Trophoblast cell (in vitro differentiated cells and primary cell): ENCODE data around the gene TMEM53.

ENCODE experiments used
- DNase-seq, 2 donors: peaks; one replicate each; pipeline ENCODE4 v3.0.0-alpha.2; 2016
- H2AFZ ChIP-seq: 2 replicates; pipeline ENCODE4 v1.6.1; 2013; ENCODE audit warnings: low read length, moderate library complexity, mild to moderate bottlenecking; ENCODE audit not compliant: insufficient read depth, poor library complexity
- H2AK5ac ChIP-seq: 2 replicates; pipeline ENCODE4 v1.6.1; 2013; ENCODE audit warnings: mild to moderate bottlenecking, low read length
- H2BK120ac ChIP-seq: 2 replicates; pipeline ENCODE4 v1.6.1; 2013; ENCODE audit warnings: low read length, mild to moderate bottlenecking, moderate library complexity; ENCODE audit not compliant: insufficient read depth, poor library complexity
- H2BK12ac ChIP-seq: 2 replicates; pipeline ENCODE4 v1.6.1; 2013; ENCODE audit warnings: mild to moderate bottlenecking, low read length, moderate library complexity
- H2BK5ac ChIP-seq: 2 replicates; pipeline ENCODE4 v1.6.1; 2013; ENCODE audit warnings: low read length, low read depth, moderate library complexity, mild to moderate bottlenecking; ENCODE audit not compliant: poor library complexity
- H3K14ac ChIP-seq: 2 replicates; pipeline ENCODE4 v1.6.1; 2013; ENCODE audit warnings: mild to moderate bottlenecking, low read length
- H3K18ac ChIP-seq: 2 replicates; pipeline ENCODE4 v1.6.1; 2013; ENCODE audit warnings: mild to moderate bottlenecking, low read length
- H3K23ac ChIP-seq: 2 replicates; pipeline ENCODE4 v1.6.1; 2013; ENCODE audit warnings: low read length
- H3K27ac ChIP-seq: 2 replicates; pipeline ENCODE4 v1.5.1; 2013; ENCODE audit warnings: low read depth, mild to moderate bottlenecking, inconsistent platforms, low read length, moderate library complexity
- H3K27me3 ChIP-seq: 2 replicates; pipeline ENCODE4 v1.6.1; 2013; ENCODE audit warnings: inconsistent platforms, mild to moderate bottlenecking, low read length, moderate library complexity; ENCODE audit not compliant: insufficient read depth
- H3K36me3 ChIP-seq, 2 experiments: 1 replicate in 1 of 2; 2 replicates in 1 of 2; pipeline ENCODE4 v1.6.1; 2013; ENCODE audit warnings: low read length in 2 of 2, mild to moderate bottlenecking in 2 of 2, moderate library complexity in 1 of 2; ENCODE audit not compliant: insufficient read depth in 2 of 2, control insufficient read depth in 1 of 2
- H3K4ac ChIP-seq: 2 replicates; pipeline ENCODE4 v1.6.1; 2013; ENCODE audit warnings: low read depth, mild to moderate bottlenecking, low read length, moderate library complexity
- H3K4me1 ChIP-seq, 2 experiments: 1 replicate in 1 of 2; 2 replicates in 1 of 2; pipeline ENCODE4 v1.6.1; 2013; ENCODE audit warnings: low read length in 2 of 2, mild to moderate bottlenecking in 2 of 2, moderate library complexity in 1 of 2; ENCODE audit not compliant: insufficient read depth in 2 of 2, control insufficient read depth in 1 of 2
- H3K4me2 ChIP-seq: 2 replicates; pipeline ENCODE4 v1.6.1; 2013; ENCODE audit warnings: inconsistent platforms, mild to moderate bottlenecking, low read length, moderate library complexity
- H3K4me3 ChIP-seq: 2 replicates; pipeline ENCODE4 v1.5.1; 2013; ENCODE audit warnings: mild to moderate bottlenecking, low read depth, low read length, inconsistent platforms
- H3K79me1 ChIP-seq: one replicate; pipeline ENCODE4 v1.6.1; 2013; ENCODE audit warnings: low read length
- H3K79me2 ChIP-seq: 2 replicates; pipeline ENCODE4 v1.6.1; 2013; ENCODE audit warnings: low read length, mild to moderate bottlenecking; ENCODE audit not compliant: control insufficient read depth, insufficient read depth, poor library complexity
- H3K9ac ChIP-seq: 2 replicates; pipeline ENCODE4 v1.6.1; 2013; ENCODE audit warnings: mild to moderate bottlenecking, low read length
- H3K9me3 ChIP-seq: 2 replicates; pipeline ENCODE4 v1.6.1; 2013; ENCODE audit warnings: low read depth, mild to moderate bottlenecking, control low read depth, inconsistent platforms, low read length; ENCODE audit not compliant: insufficient read depth
- H4K12ac ChIP-seq: 2 replicates; pipeline ENCODE4 v1.6.1; 2013; ENCODE audit warnings: low read depth, mild to moderate bottlenecking, low read length, moderate library complexity
- H4K8ac ChIP-seq: 2 replicates; pipeline ENCODE4 v1.6.1; 2013; ENCODE audit warnings: low read depth, mild to moderate bottlenecking, low read length, moderate library complexity
- H4K91ac ChIP-seq: one replicate; pipeline ENCODE4 v1.6.1; 2013; ENCODE audit warnings: low read depth, mild to moderate bottlenecking, low read length, moderate library complexity
- WGBS: extraction: QIAGEN DNeasy Blood & Tissue Kit; methylation state at CpG from one replicate; pipeline ENCODE4 v1.1.7; 2013; ENCODE audit warnings: missing lambda C conversion rate; ENCODE audit not compliant: insufficient read length, insufficient coverage; ENCODE audit errors: extremely low coverage; 5-methylcytosine and 5-hydroxymethylcytosine counted together

The TMEM53 gene

GRCh38 chr1:44717156-44717555 is 42.9 kb upstream of the TMEM53 start:
- no peak overlapping the region for H3K9ac ChIP-seq
- H3K4ac ChIP-seq, result no peak overlapping the region
- H2AFZ ChIP-seq, result no peak overlapping the region
- no peak overlapping the region for H4K91ac ChIP-seq
- H3K27ac ChIP-seq, result no peak overlapping the region
- no peaks in the 10 kb centered on the region for H3K36me3 ChIP-seq
- no peaks in the 10 kb centered on the region for H3K9me3 ChIP-seq
- H3K79me2 ChIP-seq, result no peaks in the 10 kb centered on the region
- no peak overlapping the region for H4K12ac ChIP-seq
- H4K8ac ChIP-seq, result no peak overlapping the region
- no peak overlapping the region for H3K18ac ChIP-seq
- no peaks in the 10 kb centered on the region for H3K4me1 ChIP-seq
- H2BK5ac ChIP-seq, result no peak overlapping the region
- no peaks in the 10 kb centered on the region for H3K79me1 ChIP-seq
- H2AK5ac ChIP-seq, result no peak overlapping the region
- no CpG with 5 or more reads among the region's 4 CpGs for whole genome bisulfite sequencing
- no peaks in the 10 kb centered on the region for H3K27me3 ChIP-seq
- no peak overlapping the region for H3K4me2 ChIP-seq
- no peak overlapping the region for H2BK120ac ChIP-seq
- H3K14ac ChIP-seq, result no peak overlapping the region
- DNase-seq, result no peak
- no peak overlapping the region for H2BK12ac ChIP-seq
- no peak overlapping the region for H3K23ac ChIP-seq
- no peak overlapping the region for H3K4me3 ChIP-seq

- no peaks in the 10 kb centered on the region for H3K9me3 ChIP-seq
- no peaks in the 10 kb centered on the region for H3K4me1 ChIP-seq
- WGBS, result no CpG with 5 or more reads among the region's 9 CpGs
- H2AK5ac ChIP-seq, result no peak overlapping the region
- no peak overlapping the region for H2BK5ac ChIP-seq
- H3K79me2 ChIP-seq, result no peaks in the 10 kb centered on the region
- H3K23ac ChIP-seq, result no peak overlapping the region
- no peak overlapping the region for H3K4me2 ChIP-seq
- H4K12ac ChIP-seq, result no peak overlapping the region
- no peak overlapping the region for H3K18ac ChIP-seq
- peak overlapping the region; percentile 25 for H2AFZ ChIP-seq
- H3K4ac ChIP-seq, result no peak overlapping the region
- H3K79me1 ChIP-seq, result no peaks in the 10 kb centered on the region
- no peak overlapping the region for H4K91ac ChIP-seq
- no peak overlapping the region for H2BK120ac ChIP-seq
- H3K27me3 ChIP-seq, result no peaks in the 10 kb centered on the region
- H3K14ac ChIP-seq, result no peak overlapping the region
- peak; percentile 70 to 90 for DNase-seq
- H3K4me3 ChIP-seq, result no peak overlapping the region
- no peak overlapping the region for H2BK12ac ChIP-seq
- no peak overlapping the region for H3K27ac ChIP-seq
- no peak overlapping the region for H4K8ac ChIP-seq
- no peaks in the 10 kb centered on the region for H3K36me3 ChIP-seq
- no peak overlapping the region for H3K9ac ChIP-seq
These were observed 40.8 kb upstream of the TMEM53 start for GRCh38 chr1:44714944-44715571.

DNA sequence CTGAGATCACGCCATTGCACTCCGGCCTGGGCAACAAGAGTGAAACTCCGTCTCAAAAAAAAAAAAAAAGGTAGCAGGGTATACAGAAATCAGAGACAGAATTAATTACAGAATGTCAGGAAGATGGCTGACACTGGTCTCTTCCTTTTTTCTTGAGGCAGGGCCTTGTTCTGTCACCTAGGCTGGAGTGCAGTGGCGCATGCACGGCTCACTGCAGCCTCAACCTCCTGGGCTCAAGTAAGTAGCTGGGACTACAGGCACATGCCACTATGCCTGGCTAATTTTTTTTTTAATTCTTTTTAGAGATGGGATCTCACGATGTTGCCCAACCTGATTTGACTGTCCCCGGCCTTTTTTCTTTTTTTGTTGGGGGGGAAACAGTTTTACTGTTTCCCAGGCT is 40.3 kb upstream of the TMEM53 start:
- no peak overlapping the region for H4K91ac ChIP-seq
- H3K18ac ChIP-seq, result no peak overlapping the region
- H3K14ac ChIP-seq, result no peak overlapping the region
- no peak overlapping the region for H3K4me3 ChIP-seq
- no peaks in the 10 kb centered on the region for H3K9me3 ChIP-seq
- no peak overlapping the region for H3K27ac ChIP-seq
- H3K79me1 ChIP-seq, result no peaks in the 10 kb centered on the region
- H4K8ac ChIP-seq, result no peak overlapping the region
- H3K36me3 ChIP-seq, result no peaks in the 10 kb centered on the region
- H2AK5ac ChIP-seq, result no peak overlapping the region
- no peak overlapping the region for H2BK5ac ChIP-seq
- no peaks in the 10 kb centered on the region for H3K27me3 ChIP-seq
- H3K23ac ChIP-seq, result no peak overlapping the region
- no peaks in the 10 kb centered on the region for H3K4me1 ChIP-seq
- H3K4me2 ChIP-seq, result no peak overlapping the region
- no peak overlapping the region for H2BK12ac ChIP-seq
- no peak overlapping the region for H4K12ac ChIP-seq
- no CpG with 5 or more reads among the region's 7 CpGs for WGBS
- H3K9ac ChIP-seq, result no peak overlapping the region
- no peak overlapping the region for H2BK120ac ChIP-seq
- peak overlapping the region; percentile 25 for H2AFZ ChIP-seq
- no peaks in the 10 kb centered on the region for H3K79me2 ChIP-seq
- H3K4ac ChIP-seq, result no peak overlapping the region
- DNase-seq, result no peak

DNA sequence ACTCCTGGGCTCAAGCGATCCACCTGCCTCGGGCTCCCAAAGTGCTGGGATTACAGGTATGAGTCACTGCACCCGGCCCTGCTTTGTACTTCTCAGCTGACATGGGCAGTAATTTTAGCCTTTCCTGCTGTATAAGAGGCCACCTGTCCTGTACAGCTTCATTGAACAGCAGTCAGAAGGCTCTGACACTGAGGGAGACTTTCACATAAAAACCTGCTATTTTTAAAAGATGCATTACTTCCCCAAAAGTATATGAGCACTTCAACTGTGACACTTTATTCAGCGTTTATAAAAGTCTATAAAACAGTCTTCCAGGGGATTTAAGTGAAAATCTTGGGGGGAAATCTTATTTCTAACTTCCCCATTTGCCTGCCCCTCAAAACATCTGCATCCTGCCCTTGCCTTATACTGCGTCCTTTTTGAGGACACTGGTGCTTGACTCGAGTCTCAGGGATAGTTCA is 39.1 kb upstream of the TMEM53 start:
- Histone ChIP-seq H2AK5ac (no peak overlapping the region), H3K4me3 (no peak overlapping the region), H3K14ac (no peak overlapping the region), H3K4me2 (no peak overlapping the region), H3K4me1 (peaks cover 2 to 3% of the 10 kb centered on the region in 2 experiments), H3K79me2 (no peaks in the 10 kb centered on the region), H3K23ac (no peak overlapping the region), H3K27ac (no peak overlapping the region), H4K91ac (no peak overlapping the region), H3K9me3 (no peaks in the 10 kb centered on the region), H3K27me3 (no peaks in the 10 kb centered on the region), H3K4ac (no peak overlapping the region), H3K36me3 (no peaks in the 10 kb centered on the region), H3K18ac (no peak overlapping the region), H3K79me1 (no peaks in the 10 kb centered on the region), H2BK12ac (no peak overlapping the region), H3K9ac (no peak overlapping the region), H4K8ac (no peak overlapping the region), H2BK120ac (no peak overlapping the region), H2BK5ac (no peak overlapping the region), H2AFZ (no peak overlapping the region), H4K12ac (no peak overlapping the region)
- peak; percentile 32 to 36 for DNase-seq
- WGBS, result no CpG with 5 or more reads among the region's 6 CpGs
